GM12878 (cell line): ENCODE data around the gene NFYA. TPM values are rescaled to one million over a fixed set of nuclear protein-coding genes. Genes with fewer than 3 reads are reported as not detected.

ENCODE experiments used
- CBX5 ChIP-seq: sonication (generic); IDR thresholded peaks from 2 replicates; pipeline ENCODE4 v1.6.1; 2016; ENCODE audit warnings: low read depth, moderate library complexity, mild to moderate bottlenecking, inconsistent platforms
- HSF1 ChIP-seq: fragments of 150-350 bp; IDR thresholded peaks from 2 replicates; pipeline ENCODE4 v1.6.1; 2014; ENCODE audit warnings: mild to moderate bottlenecking, low read depth, low read length
- MEF2A ChIP-seq: IDR thresholded peaks from 2 replicates; pipeline ENCODE4 v1.6.1; 2011; ENCODE audit warnings: low read depth, mild to moderate bottlenecking, low read length, moderate library complexity; ENCODE audit not compliant: insufficient read depth
- NBN ChIP-seq: fragments of 450-650 bp; IDR thresholded peaks from 2 replicates; pipeline ENCODE4 v1.6.1; 2016
- SMAD1 ChIP-seq: fragments of 450-650 bp; IDR thresholded peaks from 2 replicates; pipeline ENCODE4 v1.6.1; 2018; ENCODE audit warnings: mild to moderate bottlenecking, low read depth; ENCODE audit not compliant: partially characterized antibody
- STAT3 ChIP-seq: IDR thresholded peaks from 2 replicates; pipeline ENCODE4 v1.6.1; 2011; ENCODE audit warnings: low read depth, low read length, improper control_type of control experiment
- TCF7 ChIP-seq: IDR thresholded peaks from 2 replicates; pipeline ENCODE4 v1.6.1; 2014; ENCODE audit warnings: antibody characterized with exemption, borderline replicate concordance
- polyA plus RNA-seq, 11 experiments: library from polyadenylated mRNA; depleted of rRNA in 4 of 11; unstranded in 6 of 11; stranded (reverse) in 5 of 11; fragments of >200 nt; fragmentation: Nextera tagmentation in 4 of 11; fragmentation: Illumina TruSeq in 1 of 11; extraction: Ambion mirVana in 4 of 11; extraction: Trizol in 1 of 11; gene quantifications; 1 replicate in 1 of 11; 2 replicates in 10 of 11; pipeline versions ENCODE4 v1.2.1 to v1.2.3, GENCODE V29; 2011 to 2016; ENCODE audit warnings: inconsistent platforms in 2 of 11, missing spikeins in 2 of 11, low read depth in 1 of 11
- total RNA-seq, 4 experiments: library from RNA; depleted of rRNA in 3 of 4; stranded (reverse); fragments of >200 nt in 3 of 4; fragmentation: Illumina TruSeq in 1 of 4; extraction: Trizol in 1 of 4; gene quantifications; 2 replicates each; pipeline versions ENCODE4 v1.2.1 to v1.2.3, GENCODE V29; 2013 to 2021
- TF ChIP-seq, protein P1 (sequence below): IDR thresholded peaks from 2 replicates; pipeline ENCODE4 v1.6.1; 2012; ENCODE audit warnings: improper control_type of control experiment, low read depth, low read length; ENCODE audit not compliant: insufficient replicate concordance
- TF ChIP-seq, protein P2 (sequence below): fragments of 450-650 bp; conservative IDR thresholded peaks from 2 replicates; pipeline ENCODE4 v1.6.1; 2017; ENCODE audit warnings: mild to moderate bottlenecking, moderate library complexity

The NFYA gene
- total and polyA plus RNA-seq, 10 of the 15 experiments (the other 5 are each of a cell fraction or from before 2014, with no cell fraction given) = 6.4 to 36.5 (median 19.1) TPM

DNA sequence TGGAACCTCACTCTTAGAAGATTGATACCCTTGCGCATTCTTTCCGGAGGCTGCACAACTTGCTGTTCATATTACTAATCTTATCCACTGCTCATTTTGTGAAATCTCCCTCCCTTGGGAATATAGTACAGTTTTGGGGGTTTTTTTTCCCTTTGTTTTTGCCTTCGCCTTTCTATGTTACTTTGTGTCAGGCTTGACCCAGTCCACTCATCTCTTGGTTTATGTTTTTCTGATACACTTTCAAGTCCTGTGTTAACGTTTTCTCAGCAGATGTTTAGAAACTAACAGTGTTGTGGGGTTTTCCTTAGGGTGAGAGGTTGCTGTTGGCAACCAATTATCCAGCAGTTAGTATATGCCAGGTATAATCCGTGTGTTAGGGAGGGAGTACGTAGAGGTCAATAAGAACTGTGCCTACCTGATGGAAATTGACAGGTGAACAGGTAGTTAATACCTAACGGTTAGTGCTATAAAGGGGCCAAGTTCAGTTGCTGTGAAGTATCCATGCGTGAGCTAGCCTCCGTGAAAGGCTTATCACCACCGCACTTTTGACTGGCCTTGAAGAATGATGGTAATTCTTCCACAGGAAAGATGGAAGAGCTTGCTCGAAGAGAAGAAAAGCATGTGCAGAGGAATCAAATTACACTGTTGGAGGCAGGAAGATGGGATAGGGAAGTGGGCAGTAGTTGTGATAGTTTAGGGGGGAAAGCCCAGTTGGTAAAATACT lies 1.4 kb downstream of the NFYA start (continued):
- TF ChIP-seq, protein P1, sequence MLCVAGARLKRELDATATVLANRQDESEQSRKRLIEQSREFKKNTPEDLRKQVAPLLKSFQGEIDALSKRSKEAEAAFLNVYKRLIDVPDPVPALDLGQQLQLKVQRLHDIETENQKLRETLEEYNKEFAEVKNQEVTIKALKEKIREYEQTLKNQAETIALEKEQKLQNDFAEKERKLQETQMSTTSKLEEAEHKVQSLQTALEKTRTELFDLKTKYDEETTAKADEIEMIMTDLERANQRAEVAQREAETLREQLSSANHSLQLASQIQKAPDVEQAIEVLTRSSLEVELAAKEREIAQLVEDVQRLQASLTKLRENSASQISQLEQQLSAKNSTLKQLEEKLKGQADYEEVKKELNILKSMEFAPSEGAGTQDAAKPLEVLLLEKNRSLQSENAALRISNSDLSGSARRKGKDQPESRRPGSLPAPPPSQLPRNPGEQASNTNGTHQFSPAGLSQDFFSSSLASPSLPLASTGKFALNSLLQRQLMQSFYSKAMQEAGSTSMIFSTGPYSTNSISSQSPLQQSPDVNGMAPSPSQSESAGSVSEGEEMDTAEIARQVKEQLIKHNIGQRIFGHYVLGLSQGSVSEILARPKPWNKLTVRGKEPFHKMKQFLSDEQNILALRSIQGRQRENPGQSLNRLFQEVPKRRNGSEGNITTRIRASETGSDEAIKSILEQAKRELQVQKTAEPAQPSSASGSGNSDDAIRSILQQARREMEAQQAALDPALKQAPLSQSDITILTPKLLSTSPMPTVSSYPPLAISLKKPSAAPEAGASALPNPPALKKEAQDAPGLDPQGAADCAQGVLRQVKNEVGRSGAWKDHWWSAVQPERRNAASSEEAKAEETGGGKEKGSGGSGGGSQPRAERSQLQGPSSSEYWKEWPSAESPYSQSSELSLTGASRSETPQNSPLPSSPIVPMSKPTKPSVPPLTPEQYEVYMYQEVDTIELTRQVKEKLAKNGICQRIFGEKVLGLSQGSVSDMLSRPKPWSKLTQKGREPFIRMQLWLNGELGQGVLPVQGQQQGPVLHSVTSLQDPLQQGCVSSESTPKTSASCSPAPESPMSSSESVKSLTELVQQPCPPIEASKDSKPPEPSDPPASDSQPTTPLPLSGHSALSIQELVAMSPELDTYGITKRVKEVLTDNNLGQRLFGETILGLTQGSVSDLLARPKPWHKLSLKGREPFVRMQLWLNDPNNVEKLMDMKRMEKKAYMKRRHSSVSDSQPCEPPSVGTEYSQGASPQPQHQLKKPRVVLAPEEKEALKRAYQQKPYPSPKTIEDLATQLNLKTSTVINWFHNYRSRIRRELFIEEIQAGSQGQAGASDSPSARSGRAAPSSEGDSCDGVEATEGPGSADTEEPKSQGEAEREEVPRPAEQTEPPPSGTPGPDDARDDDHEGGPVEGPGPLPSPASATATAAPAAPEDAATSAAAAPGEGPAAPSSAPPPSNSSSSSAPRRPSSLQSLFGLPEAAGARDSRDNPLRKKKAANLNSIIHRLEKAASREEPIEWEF = no peak
- TF ChIP-seq STAT3 (no peak), TCF7 (no peak), CBX5 (no peak), SMAD1 (peak; percentile 14), NBN (no peak), HSF1 (no peak), MEF2A (no peak)
- TF ChIP-seq, protein P2, sequence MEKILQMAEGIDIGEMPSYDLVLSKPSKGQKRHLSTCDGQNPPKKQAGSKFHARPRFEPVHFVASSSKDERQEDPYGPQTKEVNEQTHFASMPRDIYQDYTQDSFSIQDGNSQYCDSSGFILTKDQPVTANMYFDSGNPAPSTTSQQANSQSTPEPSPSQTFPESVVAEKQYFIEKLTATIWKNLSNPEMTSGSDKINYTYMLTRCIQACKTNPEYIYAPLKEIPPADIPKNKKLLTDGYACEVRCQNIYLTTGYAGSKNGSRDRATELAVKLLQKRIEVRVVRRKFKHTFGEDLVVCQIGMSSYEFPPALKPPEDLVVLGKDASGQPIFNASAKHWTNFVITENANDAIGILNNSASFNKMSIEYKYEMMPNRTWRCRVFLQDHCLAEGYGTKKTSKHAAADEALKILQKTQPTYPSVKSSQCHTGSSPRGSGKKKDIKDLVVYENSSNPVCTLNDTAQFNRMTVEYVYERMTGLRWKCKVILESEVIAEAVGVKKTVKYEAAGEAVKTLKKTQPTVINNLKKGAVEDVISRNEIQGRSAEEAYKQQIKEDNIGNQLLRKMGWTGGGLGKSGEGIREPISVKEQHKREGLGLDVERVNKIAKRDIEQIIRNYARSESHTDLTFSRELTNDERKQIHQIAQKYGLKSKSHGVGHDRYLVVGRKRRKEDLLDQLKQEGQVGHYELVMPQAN = no peak
